ENCODE results near the gene SEC22C. TPM values are rescaled to one million over a fixed set of nuclear protein-coding genes. Genes with fewer than 3 reads are reported as not detected.
A peak's percentile ranks its signal among the peaks of the same experiment; 100 is the strongest.

SEC22C gene
- total RNA-seq, 1 donor from 2014 or later, result 40.1 TPM

DNA sequence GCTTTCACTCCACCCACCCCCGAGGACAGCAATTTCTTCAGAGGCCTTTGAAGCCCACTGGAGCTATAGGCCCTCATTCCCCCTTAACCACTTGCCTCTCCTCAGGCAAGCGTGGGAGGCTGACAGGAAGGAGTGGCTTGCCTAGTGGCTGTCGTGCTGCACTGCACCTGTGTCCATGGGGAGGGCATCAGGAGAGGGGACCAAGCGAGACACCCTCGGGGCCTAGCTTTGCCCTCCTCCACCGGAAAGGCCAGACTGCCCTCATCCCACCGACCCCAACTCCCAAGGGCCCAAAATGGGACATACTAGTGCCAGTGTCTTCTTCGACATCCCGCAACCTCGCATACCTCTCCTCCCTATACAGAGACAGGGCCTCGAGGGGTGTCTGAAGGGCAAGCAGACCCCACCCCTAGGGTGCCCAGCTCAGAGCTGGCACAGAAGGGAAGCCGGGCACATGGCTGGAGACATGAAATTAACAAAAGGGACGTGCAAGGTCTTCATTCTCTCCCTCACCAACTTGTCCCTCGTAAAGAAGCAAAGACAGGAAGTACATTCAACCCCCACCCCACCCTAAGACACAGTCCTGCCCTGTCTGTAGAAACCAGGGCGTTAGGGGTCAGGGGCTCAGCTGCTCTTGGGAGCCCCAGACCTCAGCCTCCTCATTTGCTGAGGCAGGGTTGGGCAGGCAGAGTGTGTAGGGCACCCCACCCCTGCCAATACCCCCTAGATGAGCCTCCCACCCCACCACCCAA, 55.0 kb downstream of the SEC22C start:
- Mint-ChIP-seq H3K4me1 (ENCODE audit: low read depth) (peaks cover 23% of the 10 kb centered on the region), H3K27ac (no peak overlapping the region), H3K4me3 (ENCODE audit: low read depth) (no peak overlapping the region), H3K9me3 (no peaks in the 10 kb centered on the region), H3K27me3 (ENCODE audit: low read depth) (no peaks in the 10 kb centered on the region), H3K36me3 (ENCODE audit: low read depth) (no peaks in the 10 kb centered on the region)
- peak; percentile 17 for DNase-seq (ENCODE audit: low spot score)
- intact Hi-C loops (cut with micrococcal nuclease), result no loop called here

DNA sequence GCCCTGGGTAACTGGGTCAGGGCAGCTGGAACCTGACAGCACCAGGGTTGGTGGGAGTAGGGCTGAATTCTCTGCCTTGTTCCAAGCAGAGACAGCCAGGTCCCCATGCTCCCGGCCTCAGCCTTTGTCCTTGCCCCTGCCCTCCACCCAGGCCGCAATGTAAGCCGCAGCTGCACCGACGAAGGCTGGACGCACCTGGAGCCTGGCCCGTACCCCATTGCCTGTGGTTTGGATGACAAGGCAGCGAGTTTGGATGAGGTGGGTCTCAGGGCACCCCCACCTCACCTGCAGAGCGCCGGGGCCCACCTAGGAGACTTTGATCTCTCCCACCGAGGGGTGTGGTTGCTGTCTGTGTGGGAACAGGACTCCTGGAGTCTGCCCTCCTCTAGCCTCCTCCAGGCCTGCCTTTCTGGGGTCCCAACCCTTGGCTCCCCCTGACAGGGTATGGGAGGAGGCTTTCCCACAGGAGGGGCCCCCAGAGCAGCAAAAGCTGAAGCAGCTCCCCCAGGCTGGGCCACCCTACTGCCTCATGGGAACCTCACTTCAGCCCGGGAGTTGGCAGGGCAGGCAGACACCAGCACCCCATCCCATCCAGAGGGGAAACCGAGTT, 55.9 kb downstream of the SEC22C start:
- DNase-seq (ENCODE audit: low spot score), result no peak
- Mint-ChIP-seq H3K36me3 (ENCODE audit: low read depth) (no peaks in the 10 kb centered on the region), H3K27ac (no peak overlapping the region), H3K27me3 (ENCODE audit: low read depth) (no peaks in the 10 kb centered on the region), H3K4me3 (ENCODE audit: low read depth) (no peak overlapping the region), H3K9me3 (no peaks in the 10 kb centered on the region), H3K4me1 (ENCODE audit: low read depth) (peaks cover 23% of the 10 kb centered on the region)
- intact Hi-C loops (cut with micrococcal nuclease), result no loop called here

DNA sequence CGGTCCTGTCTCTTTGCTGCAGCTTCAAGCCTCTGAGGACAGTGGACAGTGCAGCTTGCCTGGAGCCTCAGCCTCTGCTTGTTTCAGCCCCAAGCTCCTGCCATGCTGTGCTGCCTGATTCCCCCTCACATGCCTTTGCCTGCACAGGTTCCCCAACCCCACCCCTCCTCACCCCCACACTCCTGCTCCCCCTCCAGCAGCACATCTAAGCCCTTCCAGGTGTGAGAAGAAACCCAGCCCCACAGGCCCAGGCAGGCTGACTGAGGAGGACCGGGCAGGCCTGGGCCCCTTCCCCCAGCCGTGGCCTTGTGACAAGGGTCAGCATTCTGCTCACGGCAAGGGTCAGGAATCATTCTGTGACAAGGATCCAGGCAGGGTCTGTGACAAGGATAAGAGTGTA, 56.6 kb downstream of the SEC22C start:
- H3K9me3 Mint-ChIP-seq, result no peaks in the 10 kb centered on the region
- H3K27me3 Mint-ChIP-seq (ENCODE audit: low read depth), result no peaks in the 10 kb centered on the region
- DNase-seq (ENCODE audit: low spot score), result no peak
- intact Hi-C loops (cut with micrococcal nuclease), result no loop called here
- H3K4me1 Mint-ChIP-seq (ENCODE audit: low read depth), result peaks cover 23% of the 10 kb centered on the region
- no peak overlapping the region for H3K27ac Mint-ChIP-seq
- no peaks in the 10 kb centered on the region for H3K36me3 Mint-ChIP-seq (ENCODE audit: low read depth)
- H3K4me3 Mint-ChIP-seq (ENCODE audit: low read depth), result no peak overlapping the region

DNA sequence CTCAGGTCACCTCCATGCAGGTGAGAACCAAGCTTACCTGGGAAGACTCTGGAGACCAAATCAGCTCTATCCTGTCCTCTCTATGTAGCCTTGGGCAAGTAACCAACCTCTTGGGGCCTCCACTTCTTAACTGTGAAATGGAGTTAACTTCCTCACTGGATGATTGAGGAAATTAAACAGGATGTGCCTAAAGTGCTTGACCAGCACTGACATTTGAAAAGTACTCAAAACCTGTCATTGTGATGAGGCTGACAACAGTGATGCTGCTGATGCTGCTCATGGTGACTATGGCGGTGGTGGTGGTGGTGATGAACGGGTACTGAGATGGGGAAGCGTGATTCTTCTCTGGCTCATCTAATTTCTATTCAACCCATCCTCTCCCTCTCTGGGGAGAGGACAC, 57.0 kb downstream of the SEC22C start:
- no peak overlapping the region for H3K4me3 Mint-ChIP-seq (ENCODE audit: low read depth)
- H3K36me3 Mint-ChIP-seq (ENCODE audit: low read depth), result no peaks in the 10 kb centered on the region
- intact Hi-C loops (cut with micrococcal nuclease), result no loop called here
- no peak overlapping the region for H3K27ac Mint-ChIP-seq
- H3K4me1 Mint-ChIP-seq (ENCODE audit: low read depth), result peaks cover 21% of the 10 kb centered on the region
- no peaks in the 10 kb centered on the region for H3K9me3 Mint-ChIP-seq
- no peaks in the 10 kb centered on the region for H3K27me3 Mint-ChIP-seq (ENCODE audit: low read depth)
- DNase-seq (ENCODE audit: low spot score), result no peak

DNA sequence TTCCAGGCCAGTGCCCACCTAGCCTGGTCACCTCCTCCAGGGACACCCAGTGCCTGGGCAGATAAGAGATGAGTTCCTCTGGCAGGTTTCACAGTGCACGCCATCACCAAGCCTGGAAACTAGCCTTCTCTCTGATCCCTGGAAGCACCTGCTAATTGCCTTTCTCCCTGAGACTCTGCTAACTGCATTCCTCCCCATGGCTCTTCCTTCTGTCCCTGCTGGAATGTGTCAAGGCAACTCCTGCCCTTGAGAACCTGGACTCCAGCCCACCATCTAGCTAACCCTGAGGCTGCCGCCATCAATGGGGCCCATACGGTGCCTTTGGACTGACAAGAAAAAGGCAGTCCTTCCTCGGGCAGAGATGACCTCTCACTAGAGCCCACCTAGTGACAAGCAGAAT, 60.9 kb downstream of the SEC22C start:
- H3K9me3 Mint-ChIP-seq, result no peaks in the 10 kb centered on the region
- no peak overlapping the region for H3K4me3 Mint-ChIP-seq (ENCODE audit: low read depth)
- no peak overlapping the region for H3K27ac Mint-ChIP-seq
- H3K36me3 Mint-ChIP-seq (ENCODE audit: low read depth), result no peaks in the 10 kb centered on the region
- H3K4me1 Mint-ChIP-seq (ENCODE audit: low read depth), result peaks cover 9% of the 10 kb centered on the region
- H3K27me3 Mint-ChIP-seq (ENCODE audit: low read depth), result no peaks in the 10 kb centered on the region
- intact Hi-C loops (cut with micrococcal nuclease), result no loop called here
- DNase-seq (ENCODE audit: low spot score), result no peak

DNA sequence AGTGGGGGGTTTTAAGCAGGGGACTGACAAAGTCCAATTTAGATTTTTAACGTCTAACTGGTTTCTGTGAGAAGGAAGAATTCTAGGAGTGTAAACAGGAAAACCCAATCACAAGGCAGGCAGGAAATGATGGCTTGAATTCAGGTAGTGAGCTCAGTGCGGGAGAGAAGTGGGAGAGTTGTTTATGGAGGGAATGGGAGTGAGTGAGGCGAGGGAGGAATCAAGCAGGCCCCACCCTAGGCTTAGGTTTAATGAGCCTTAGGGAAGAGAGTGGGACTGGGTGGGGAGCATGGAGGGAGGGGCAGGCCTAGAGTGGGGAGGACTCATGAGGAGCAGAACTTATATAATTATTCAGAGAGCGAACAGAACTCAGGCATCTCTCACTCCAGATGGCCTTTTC, 61.4 kb downstream of the SEC22C start:
- H3K36me3 Mint-ChIP-seq (ENCODE audit: low read depth), result no peaks in the 10 kb centered on the region
- H3K27ac Mint-ChIP-seq, result no peak overlapping the region
- intact Hi-C loops (cut with micrococcal nuclease), result no loop called here
- no peak overlapping the region for H3K4me3 Mint-ChIP-seq (ENCODE audit: low read depth)
- H3K4me1 Mint-ChIP-seq (ENCODE audit: low read depth), result peaks cover 9% of the 10 kb centered on the region
- H3K9me3 Mint-ChIP-seq, result no peaks in the 10 kb centered on the region
- DNase-seq (ENCODE audit: low spot score), result no peak
- H3K27me3 Mint-ChIP-seq (ENCODE audit: low read depth), result no peaks in the 10 kb centered on the region

DNA sequence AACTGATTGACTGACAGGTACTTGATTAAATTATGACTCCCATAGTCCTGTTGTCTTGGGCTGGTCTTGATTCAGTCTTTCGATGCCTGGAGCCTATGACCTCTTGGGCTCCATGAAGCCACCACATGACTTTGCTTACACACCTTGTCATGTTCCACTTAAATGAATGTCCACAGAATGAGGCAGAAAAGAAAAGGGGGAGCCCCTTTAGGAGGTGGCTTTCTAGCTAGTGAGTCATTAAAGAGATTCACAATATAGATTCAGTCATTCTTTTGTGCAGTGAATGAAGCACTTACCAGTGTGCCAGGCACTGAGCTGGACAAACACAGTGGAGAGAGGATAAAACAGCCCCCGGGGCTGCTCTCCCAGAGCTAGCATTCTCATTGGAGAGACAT, 62.2 kb downstream of the SEC22C start:
- Mint-ChIP-seq H3K4me1 (ENCODE audit: low read depth) (peaks cover 9% of the 10 kb centered on the region), H3K36me3 (ENCODE audit: low read depth) (no peaks in the 10 kb centered on the region), H3K27ac (no peak overlapping the region), H3K27me3 (ENCODE audit: low read depth) (no peaks in the 10 kb centered on the region), H3K9me3 (no peaks in the 10 kb centered on the region), H3K4me3 (ENCODE audit: low read depth) (no peak overlapping the region)
- intact Hi-C loops (cut with micrococcal nuclease), result no loop called here
- no peak for DNase-seq (ENCODE audit: low spot score)

DNA sequence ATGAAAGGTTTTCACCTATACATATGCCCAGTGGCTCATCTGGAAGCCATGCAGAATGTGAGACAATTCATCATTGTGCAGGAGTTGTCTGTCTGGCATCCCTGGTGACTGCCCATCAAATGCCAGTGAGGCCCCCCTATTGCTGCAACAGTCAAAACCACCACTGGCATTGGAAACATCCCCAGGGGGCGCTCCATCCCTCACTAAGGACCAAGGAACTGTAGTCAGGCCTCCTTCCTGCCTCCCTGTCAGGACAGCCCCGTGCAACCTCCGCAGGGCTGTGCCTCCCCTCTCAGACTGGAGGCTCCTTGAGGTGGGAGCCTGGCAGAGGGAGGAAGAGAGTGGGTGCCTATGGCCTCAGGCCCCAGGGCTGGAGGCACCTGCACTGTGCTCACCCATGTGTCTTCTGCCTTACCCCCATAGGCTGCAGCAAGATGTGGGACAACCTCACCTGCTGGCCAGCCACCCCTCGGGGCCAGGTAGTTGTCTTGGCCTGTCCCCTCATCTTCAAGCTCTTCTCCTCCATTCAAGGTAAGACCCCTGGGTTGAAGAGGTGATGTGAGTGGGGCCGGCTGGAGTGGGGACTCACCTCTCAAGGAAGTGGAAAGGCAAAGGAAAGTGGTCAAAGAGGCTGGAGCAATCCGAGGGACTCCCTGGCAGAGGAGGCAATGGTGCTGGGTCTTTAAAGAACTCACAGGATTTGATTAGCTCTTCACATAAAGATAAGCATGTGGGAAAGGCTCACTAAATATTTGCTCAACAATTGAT, 62.8 kb downstream of the SEC22C start:
- no peaks in the 10 kb centered on the region for H3K9me3 Mint-ChIP-seq
- no peaks in the 10 kb centered on the region for H3K36me3 Mint-ChIP-seq (ENCODE audit: low read depth)
- no peak overlapping the region for H3K4me3 Mint-ChIP-seq (ENCODE audit: low read depth)
- DNase-seq (ENCODE audit: low spot score), result no peak
- H3K4me1 Mint-ChIP-seq (ENCODE audit: low read depth), result peaks cover 9% of the 10 kb centered on the region
- no peaks in the 10 kb centered on the region for H3K27me3 Mint-ChIP-seq (ENCODE audit: low read depth)
- intact Hi-C loops (cut with micrococcal nuclease), result no loop called here
- no peak overlapping the region for H3K27ac Mint-ChIP-seq

DNA sequence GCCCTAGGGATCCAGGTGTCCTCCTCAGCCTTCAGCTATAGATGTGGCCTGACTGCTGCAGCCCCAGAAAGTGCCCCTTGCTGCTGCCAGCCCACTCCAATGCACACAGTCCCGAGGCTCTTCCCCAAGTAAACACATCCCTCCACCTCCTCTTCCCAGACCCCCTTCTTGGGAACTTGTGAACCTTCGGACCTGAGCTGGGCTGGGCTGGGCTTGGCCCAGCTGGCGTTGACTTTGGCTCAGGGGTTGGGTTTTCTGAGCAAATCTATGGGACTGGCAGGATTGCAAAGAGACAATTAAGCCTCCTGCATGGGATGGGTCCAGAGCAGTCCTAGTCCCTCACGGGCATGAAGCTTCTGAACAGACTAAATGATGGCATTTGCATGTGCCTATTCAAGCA, 64.7 kb downstream of the SEC22C start:
- no peaks in the 10 kb centered on the region for H3K9me3 Mint-ChIP-seq
- no peak for DNase-seq (ENCODE audit: low spot score)
- H3K27me3 Mint-ChIP-seq (ENCODE audit: low read depth), result no peaks in the 10 kb centered on the region
- H3K36me3 Mint-ChIP-seq (ENCODE audit: low read depth), result no peaks in the 10 kb centered on the region
- H3K4me3 Mint-ChIP-seq (ENCODE audit: low read depth), result no peak overlapping the region
- peaks cover 9% of the 10 kb centered on the region for H3K4me1 Mint-ChIP-seq (ENCODE audit: low read depth)
- no peak overlapping the region for H3K27ac Mint-ChIP-seq
- intact Hi-C loops (cut with micrococcal nuclease), result no loop called here

DNA sequence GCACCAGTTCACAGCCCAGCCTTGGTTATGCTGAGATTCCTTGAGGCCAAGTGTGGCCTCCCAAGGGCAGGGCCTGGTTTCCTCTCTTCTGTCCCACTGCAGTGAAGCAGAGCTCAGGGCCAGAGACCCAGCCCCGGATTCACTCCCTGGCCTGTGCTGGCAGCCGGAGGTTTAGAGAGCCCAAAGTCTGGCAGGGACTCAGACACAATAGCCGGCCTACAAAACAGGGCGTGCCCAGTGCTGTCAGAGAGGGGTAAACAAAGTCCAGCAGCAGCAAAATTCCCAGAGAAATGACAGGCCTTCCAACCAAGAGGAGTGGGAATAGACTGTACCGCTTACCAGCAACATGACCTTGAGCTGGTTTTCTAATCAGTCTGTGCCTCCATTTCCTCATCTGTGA, 65.3 kb downstream of the SEC22C start:
- intact Hi-C loops (cut with micrococcal nuclease), result no loop called here
- Mint-ChIP-seq H3K9me3 (no peaks in the 10 kb centered on the region), H3K4me1 (ENCODE audit: low read depth) (peaks cover 10% of the 10 kb centered on the region), H3K36me3 (ENCODE audit: low read depth) (no peaks in the 10 kb centered on the region), H3K27ac (no peak overlapping the region), H3K4me3 (ENCODE audit: low read depth) (no peak overlapping the region), H3K27me3 (ENCODE audit: low read depth) (no peaks in the 10 kb centered on the region)
- DNase-seq (ENCODE audit: low spot score), result no peak

DNA sequence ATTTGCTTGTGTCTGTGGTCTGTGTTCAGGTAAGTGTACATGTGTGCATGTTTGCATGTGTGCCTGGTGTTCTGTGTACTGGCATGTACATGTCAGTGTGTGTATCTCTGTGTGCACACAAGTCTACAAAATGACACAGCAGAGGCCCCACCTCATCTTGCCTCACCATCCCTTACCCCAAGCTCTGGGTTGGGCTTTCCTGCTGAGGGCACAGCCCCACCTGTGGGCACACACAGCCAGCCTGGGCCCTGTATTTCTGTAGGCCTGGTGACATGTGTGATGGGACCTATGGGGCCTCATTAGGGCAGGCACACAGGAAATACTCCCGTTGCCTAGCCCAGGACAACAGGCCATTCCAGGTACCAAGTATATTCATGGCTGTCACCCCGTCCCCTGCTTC, 65.8 kb downstream of the SEC22C start:
- intact Hi-C loops (cut with micrococcal nuclease), result no loop called here
- no peak for DNase-seq (ENCODE audit: low spot score)
- no peak overlapping the region for H3K27ac Mint-ChIP-seq
- H3K9me3 Mint-ChIP-seq, result no peaks in the 10 kb centered on the region
- H3K4me1 Mint-ChIP-seq (ENCODE audit: low read depth), result peaks cover 13% of the 10 kb centered on the region
- no peak overlapping the region for H3K4me3 Mint-ChIP-seq (ENCODE audit: low read depth)
- H3K36me3 Mint-ChIP-seq (ENCODE audit: low read depth), result no peaks in the 10 kb centered on the region
- no peaks in the 10 kb centered on the region for H3K27me3 Mint-ChIP-seq (ENCODE audit: low read depth)

DNA sequence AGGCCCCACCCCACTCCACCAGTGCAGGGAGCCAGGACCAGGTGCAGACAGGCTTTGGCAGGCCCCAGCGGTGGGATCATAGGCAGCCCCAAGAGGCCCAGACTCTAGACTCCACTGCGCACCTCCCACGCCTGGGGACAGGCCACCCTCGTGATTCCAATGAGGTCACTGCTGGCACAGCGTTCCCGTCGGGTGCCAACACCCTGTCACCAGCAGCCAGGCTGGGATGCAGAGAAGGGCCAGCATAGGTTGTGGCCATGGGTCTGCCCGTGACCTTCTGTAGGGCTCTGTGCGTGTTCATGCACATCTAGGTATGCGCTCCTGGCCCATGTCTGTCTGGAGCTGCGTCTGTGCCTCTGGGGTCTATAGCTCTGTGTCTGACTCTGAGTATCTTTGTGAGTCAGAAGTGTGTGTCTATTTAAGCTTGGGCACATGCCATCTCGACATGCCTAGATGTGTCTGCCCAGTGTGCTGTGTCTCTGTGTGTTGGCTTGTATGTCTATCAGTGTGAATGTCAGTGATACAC, 66.3 kb downstream of the SEC22C start:
- peaks cover 13% of the 10 kb centered on the region for H3K4me1 Mint-ChIP-seq (ENCODE audit: low read depth)
- no peaks in the 10 kb centered on the region for H3K9me3 Mint-ChIP-seq
- no peaks in the 10 kb centered on the region for H3K36me3 Mint-ChIP-seq (ENCODE audit: low read depth)
- H3K27me3 Mint-ChIP-seq (ENCODE audit: low read depth), result no peaks in the 10 kb centered on the region
- no peak overlapping the region for H3K4me3 Mint-ChIP-seq (ENCODE audit: low read depth)
- intact Hi-C loops (cut with micrococcal nuclease), result no loop called here
- no peak overlapping the region for H3K27ac Mint-ChIP-seq
- DNase-seq (ENCODE audit: low spot score), result no peak

DNA sequence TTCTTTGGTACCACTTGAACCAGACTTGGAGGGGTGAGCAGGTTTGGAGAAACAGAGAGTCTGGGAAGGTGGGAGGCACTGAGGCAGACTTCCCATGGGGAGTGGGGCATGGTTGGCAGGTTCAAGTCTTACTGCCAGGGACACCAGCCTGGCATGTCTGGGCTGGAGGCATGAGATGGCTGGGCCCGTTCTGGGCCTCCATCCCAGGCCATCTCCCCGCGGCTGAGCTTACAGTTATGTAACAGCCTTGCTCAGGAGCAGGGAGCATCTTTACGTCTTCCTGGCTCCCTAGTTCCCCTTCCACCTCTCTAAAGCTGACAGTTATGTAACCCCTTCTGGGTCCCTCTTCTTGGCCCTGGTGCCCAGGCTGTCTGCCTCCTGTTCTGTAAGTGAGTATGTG, 66.9 kb downstream of the SEC22C start:
- Mint-ChIP-seq H3K4me1 (ENCODE audit: low read depth) (peaks cover 9% of the 10 kb centered on the region), H3K36me3 (ENCODE audit: low read depth) (no peaks in the 10 kb centered on the region), H3K27me3 (ENCODE audit: low read depth) (no peaks in the 10 kb centered on the region), H3K4me3 (ENCODE audit: low read depth) (no peak overlapping the region), H3K9me3 (no peaks in the 10 kb centered on the region), H3K27ac (no peak overlapping the region)
- DNase-seq (ENCODE audit: low spot score), result no peak
- intact Hi-C loops (cut with micrococcal nuclease), result no loop called here

All from activated T-helper 2 cell treated with anti-CD3 and anti-CD28 coated beads, Interferon-gamma antibody, Interleukin-2, Interleukin-4, amounts not matched to agents 10 μg/mL and 5 μg/mL and 100 μg/mL, durations not matched to agents 14 hours and 24 hours and 36 hours (primary cell).